Thyroid gland (tissue), 4 donors: Measurements from ENCODE around the gene SH3RF1. TPM values are rescaled to one million over a fixed set of nuclear protein-coding genes. Genes with fewer than 3 reads are reported as not detected.

Experiments
- DNase-seq, 2 donors: peaks; one replicate each; pipeline ENCODE4 v3.0.0-alpha.2; 2019
- H3K27ac ChIP-seq, 3 donors: fragments of 200-600 bp; sonication (generic); 1 replicate in 2 of 3; 2 replicates in 1 of 3; pipeline ENCODE4 v1.5.1; 2016 to 2019; ENCODE audit warnings: mild to moderate bottlenecking in 1 of 3, moderate library complexity in 1 of 3
- H3K27me3 ChIP-seq: fragments of 200-600 bp; sonication (generic); one replicate; pipeline ENCODE4 v1.5.1; 2019
- H3K36me3 ChIP-seq, 2 donors: fragments of 200-600 bp; sonication (generic); one replicate each; pipeline ENCODE4 v1.5.1; 2016 to 2019
- H3K4me1 ChIP-seq, 2 donors: fragments of 200-600 bp; sonication (generic); one replicate each; pipeline ENCODE4 v1.5.1; 2017 to 2019
- H3K4me3 ChIP-seq, 3 donors: fragments of 200-600 bp; sonication (generic); replicated peaks in 1 of 3; 1 replicate in 2 of 3; 2 replicates in 1 of 3; pipeline ENCODE4 v1.5.1; 2016; ENCODE audit warnings: mild to moderate bottlenecking in 1 of 3
- H3K9me3 ChIP-seq: fragments of 200-600 bp; sonication (generic); one replicate; pipeline ENCODE4 v1.5.1; 2017
- CTCF ChIP-seq, 6 experiments: fragments of 200-600 bp in 3 of 6; fragments of 450-650 bp in 3 of 6; sonication (generic) in 3 of 6; IDR thresholded peaks; one replicate each; pipeline ENCODE4 v1.5.1; 2016 to 2019; ENCODE audit warnings: antibody characterized with exemption in 6 of 6, mild to moderate bottlenecking in 2 of 6, inconsistent platforms in 1 of 6, moderate library complexity in 1 of 6
- POLR2A ChIP-seq, 2 donors: fragments of 450-650 bp; IDR thresholded peaks; one replicate each; pipeline ENCODE4 v1.6.1; 2017; ENCODE audit warnings: antibody characterized with exemption in 2 of 2, mild to moderate bottlenecking in 2 of 2, moderate library complexity in 1 of 2
- WGBS, 2 donors: methylation state at CpG; one replicate each; pipeline ENCODE4 v1.1.5; 2017; 5-methylcytosine and 5-hydroxymethylcytosine counted together
- intact Hi-C: fragments of 100-400 bp; cut with DNase I; formaldehyde crosslinking; loops from one replicate; pipeline ENCODE4 v1.15.1; 2023
- total RNA-seq, 4 donors: library from RNA; depleted of rRNA; stranded (reverse); fragments of >200 nt; gene quantifications; one replicate each; pipeline ENCODE4 v1.2.3, GENCODE V29; 2016

SH3RF1 gene
- total RNA-seq, 4 donors from 2014 or later = 29.0 to 41.7 (median 32.5) TPM

GRCh38 chr4:169215656-169216055, 55.1 kb downstream of the SH3RF1 start:
- Histone ChIP-seq H3K9me3 (no peaks in the 10 kb centered on the region), H3K4me3 (no peak overlapping the region), H3K36me3 (no peaks in the 10 kb centered on the region), H3K27ac (no peak overlapping the region), H3K4me1 (peaks cover 16% of the 10 kb centered on the region in 2 donors), H3K27me3 (no peaks in the 10 kb centered on the region)
- DNase-seq = no peak
- WGBS, 2 donors = 65 to 91% methylated on average over 4 of the region's 4 CpGs
- TF ChIP-seq CTCF (IDR thresholded peaks at IDR 0.05) (no peak), POLR2A (IDR thresholded peaks at IDR 0.05) (no peak)
- intact Hi-C loops = no loop called here

GRCh38 chr4:169212981-169213380, 57.8 kb downstream of the SH3RF1 start:
- intact Hi-C loops = no loop called here
- no peak for DNase-seq
- Histone ChIP-seq H3K27me3 (no peaks in the 10 kb centered on the region), H3K27ac (no peak overlapping the region), H3K9me3 (no peaks in the 10 kb centered on the region), H3K4me3 (no peak overlapping the region), H3K4me1 (peaks cover 0 to 4% of the 10 kb centered on the region in 2 donors), H3K36me3 (no peaks in the 10 kb centered on the region)
- 90 to 93% methylated on average over 2 of the region's 2 CpGs for WGBS, 2 donors
- TF ChIP-seq POLR2A (IDR thresholded peaks at IDR 0.05) (no peak), CTCF (IDR thresholded peaks at IDR 0.05) (no peak)

- no peak overlapping the region for H3K27ac ChIP-seq
- H3K4me3 ChIP-seq = no peak overlapping the region
- WGBS, 2 donors = 83 to 90% methylated on average over 3 of the region's 3 CpGs
- H3K4me1 ChIP-seq = peaks cover 0 to 14% of the 10 kb centered on the region in 2 donors
- intact Hi-C loops = no loop called here
- no peak for DNase-seq
- H3K36me3 ChIP-seq = no peaks in the 10 kb centered on the region
- H3K9me3 ChIP-seq = no peaks in the 10 kb centered on the region
- TF ChIP-seq CTCF (IDR thresholded peaks at IDR 0.05) (no peak), POLR2A (IDR thresholded peaks at IDR 0.05) (no peak)
- H3K27me3 ChIP-seq = no peaks in the 10 kb centered on the region
Measured at GRCh38 chr4:169210504-169211118, 60.1 kb downstream of the SH3RF1 start.

- intact Hi-C loops = no loop called here
- Histone ChIP-seq H3K27ac (no peak overlapping the region), H3K9me3 (no peaks in the 10 kb centered on the region), H3K27me3 (no peaks in the 10 kb centered on the region), H3K4me1 (peaks cover 0 to 18% of the 10 kb centered on the region in 2 donors), H3K36me3 (no peaks in the 10 kb centered on the region), H3K4me3 (no peak overlapping the region)
- no peak for TF ChIP-seq CTCF (IDR thresholded peaks at IDR 0.05)
- no peak for TF ChIP-seq POLR2A (IDR thresholded peaks at IDR 0.05)
- DNase-seq = no peak
- 74 to 86% methylated on average over 5 of the region's 5 CpGs for WGBS, 2 donors
Measured at GRCh38 chr4:169209388-169209883, 61.3 kb downstream of the SH3RF1 start.

- intact Hi-C loops = no loop called here
- peaks cover 0 to 18% of the 10 kb centered on the region in 2 donors for H3K4me1 ChIP-seq
- H3K36me3 ChIP-seq = no peaks in the 10 kb centered on the region
- DNase-seq = no peak
- H3K9me3 ChIP-seq = no peaks in the 10 kb centered on the region
- 96 to 97% methylated on average over 1 of the region's 1 CpG for WGBS, 2 donors
- no peak overlapping the region for H3K4me3 ChIP-seq
- no peaks in the 10 kb centered on the region for H3K27me3 ChIP-seq
- no peak overlapping the region for H3K27ac ChIP-seq
- no peak for TF ChIP-seq POLR2A (IDR thresholded peaks at IDR 0.05)
- no peak for TF ChIP-seq CTCF (IDR thresholded peaks at IDR 0.05)
Measured at GRCh38 chr4:169208516-169208915, 62.2 kb downstream of the SH3RF1 start.
